Measurements from ENCODE around the gene FBXO3. TPM values are rescaled to one million over a fixed set of nuclear protein-coding genes. Genes with fewer than 3 reads are reported as not detected.

Gene FBXO3
- total and polyA plus RNA-seq, 9 of the 15 experiments (the other 6 are each of a cell fraction or from before 2014, with no cell fraction given), result 11.6 to 59.3 (median 29.2) TPM

DNA sequence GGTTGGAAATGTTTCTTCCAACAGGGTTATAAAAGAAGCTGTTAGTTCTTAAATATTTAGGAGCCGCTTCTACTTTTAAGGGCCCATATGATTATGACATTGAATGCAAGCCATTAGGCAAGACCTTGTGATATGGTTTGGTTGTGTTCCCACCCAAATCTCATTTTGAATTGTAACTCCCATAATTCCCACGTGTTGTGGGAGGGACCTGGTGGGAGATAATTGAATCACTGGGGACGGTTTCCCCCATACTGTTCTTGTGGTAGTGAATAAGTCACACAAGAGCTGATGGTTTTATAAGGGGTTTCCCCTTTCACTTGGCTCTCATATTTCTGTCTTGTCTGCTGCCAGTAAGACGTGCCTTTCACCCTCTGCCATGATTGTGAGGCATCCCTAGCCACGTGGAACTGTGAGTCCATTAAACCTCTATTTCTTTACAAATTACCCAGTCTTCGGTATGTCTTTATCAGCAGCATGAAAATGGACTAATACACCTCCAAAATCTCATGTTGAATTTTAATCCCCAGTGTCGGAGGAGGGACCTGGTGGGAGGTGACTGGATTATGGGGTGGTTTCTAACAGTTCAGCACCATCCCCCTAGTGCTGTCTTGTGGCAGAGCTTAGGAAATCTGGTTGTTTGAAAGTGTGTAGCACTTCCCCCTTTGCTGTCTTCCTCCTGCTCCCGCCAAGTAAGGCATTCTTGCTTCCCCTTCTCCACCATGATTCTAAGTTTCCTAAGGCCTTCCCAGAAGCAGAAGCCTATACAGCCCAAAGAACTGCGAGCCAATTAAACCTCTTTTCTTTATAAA lies 42.4 kb downstream of the FBXO3 start (continued):
- TF ChIP-seq MGA (IDR thresholded peaks at IDR 0.05) (peak; percentile 13; the same call in 1 of the 2 replicates), POLR2A (conservative IDR thresholded peaks at IDR 0.05) (peak; percentile 11; the same call in 1 of the 2 replicates), CBFB (CRISPR knock-in tag; IDR thresholded peaks at IDR 0.05) (no peak), SUPT5H (IDR thresholded peaks at IDR 0.05) (no peak), SAFB2 (IDR thresholded peaks at IDR 0.05; ENCODE audit: borderline replicate concordance, low read depth, low read length, severe bottlenecking) (no peak), HDAC6 (IDR thresholded peaks at IDR 0.05; ENCODE audit: low read depth, low read length) (no peak), ZNF589 (CRISPR knock-in tag; IDR thresholded peaks at IDR 0.05; ENCODE audit: low read depth) (no peak), FOXJ2 (tag; IDR thresholded peaks at IDR 0.05) (no peak), JUN (IDR thresholded peaks at IDR 0.05; ENCODE audit: borderline replicate concordance, low read depth, low read length) (no peak), JUN (CRISPR knock-in tag; IDR thresholded peaks at IDR 0.05; ENCODE audit: borderline replicate concordance) (no peak), ESRRA (IDR thresholded peaks at IDR 0.05; ENCODE audit: borderline replicate concordance, low read depth) (no peak), CREB3 (tag; conservative IDR thresholded peaks at IDR 0.05; ENCODE audit: low read depth) (no peak), ZNF655 (CRISPR knock-in tag; IDR thresholded peaks at IDR 0.05) (no peak)
- TF ChIP-seq, protein P1, sequence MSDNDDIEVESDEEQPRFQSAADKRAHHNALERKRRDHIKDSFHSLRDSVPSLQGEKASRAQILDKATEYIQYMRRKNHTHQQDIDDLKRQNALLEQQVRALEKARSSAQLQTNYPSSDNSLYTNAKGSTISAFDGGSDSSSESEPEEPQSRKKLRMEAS (CRISPR knock-in tag; IDR thresholded peaks at IDR 0.05), result no peak
